NCI-H1105 treated with DMSO at 0.1 percent for 48 hours (cell line): ENCODE measurements around the gene NOC3L.
"Not testable (repeated sequence)": the region's sequence is repeated elsewhere in the genome, so short reads cannot be mapped to it uniquely, and the experiment has no call there.

ENCODE experiments used
- DNase-seq: peaks from one replicate; lab custom pipeline; 2025; lab: John Stamatoyannopoulos, UW

The NOC3L gene

GRCh38 chr10:94362360-94363250 lies at the start of gene NOC3L:
NOC3L (minus strand) TSS chr10:94362939; CDS start chr10:94362838, 101 bp downstream.
- DNase-seq = peak; percentile 69

GRCh38 chr10:94412449-94412848 lies 49.7 kb upstream of the NOC3L start:
- no peak for DNase-seq

- DNase-seq = no peak
Measured at GRCh38 chr10:94411304-94411703, 48.6 kb upstream of the NOC3L start.

- DNase-seq = no peak
Measured at GRCh38 chr10:94409021-94409657, 46.4 kb upstream of the NOC3L start.

GRCh38 chr10:94407668-94408067 lies 44.9 kb upstream of the NOC3L start:
- no peak for DNase-seq

GRCh38 chr10:94405406-94405805 lies 42.7 kb upstream of the NOC3L start:
- DNase-seq = no peak

GRCh38 chr10:94403380-94404213 lies 40.9 kb upstream of the NOC3L start:
- DNase-seq = peak; percentile 38

- peak; percentile 33 for DNase-seq
Measured at GRCh38 chr10:94402843-94403379, 40.2 kb upstream of the NOC3L start.

GRCh38 chr10:94402204-94402842 lies 39.6 kb upstream of the NOC3L start, which contains the start of gene TBC1D12:
TBC1D12 (plus strand) TSS chr10:94402541; CDS start chr10:94402614, 73 bp downstream.
- peak; percentile 90 for DNase-seq

GRCh38 chr10:94398762-94399161 lies 36.0 kb upstream of the NOC3L start:
- no peak for DNase-seq

GRCh38 chr10:94397549-94398370 lies 35.0 kb upstream of the NOC3L start:
- no peak for DNase-seq

GRCh38 chr10:94392117-94392516 lies 29.4 kb upstream of the NOC3L start:
- not testable (repeated sequence) for DNase-seq

- DNase-seq = not testable (repeated sequence)
Measured at GRCh38 chr10:94385733-94386132, 23.0 kb upstream of the NOC3L start.

- no peak for DNase-seq
Measured at GRCh38 chr10:94383530-94383929, 20.8 kb upstream of the NOC3L start.

GRCh38 chr10:94376865-94377264 lies 14.1 kb upstream of the NOC3L start:
- no peak for DNase-seq

- no peak for DNase-seq
Measured at GRCh38 chr10:94375374-94375773, 12.6 kb upstream of the NOC3L start.

GRCh38 chr10:94370501-94370900 lies 7.8 kb upstream of the NOC3L start:
- no peak for DNase-seq

GRCh38 chr10:94366382-94366781 lies 3.6 kb upstream of the NOC3L start:
- DNase-seq = no peak

GRCh38 chr10:94364482-94364881 lies 1.7 kb upstream of the NOC3L start:
- no peak for DNase-seq

GRCh38 chr10:94363251-94363565 lies 469 bp upstream of the NOC3L start:
- no peak for DNase-seq
